ENCODE results near the gene C22orf39.

- no peak for TF ChIP-seq CTCF (IDR thresholded peaks at IDR 0.05; ENCODE audit: low read length)
- no peak for TF ChIP-seq EZH2phosphoT487 (IDR thresholded peaks at IDR 0.05; ENCODE audit: low read length)
- TF ChIP-seq EZH2 (optimal IDR thresholded peaks at IDR 0.05; ENCODE audit: low read depth, low read length) = no peak
Measured at GRCh38 chr22:19454156-19454555, 6.6 kb upstream of the C22orf39 start.
